Limb (tissue), 2 donors: Measurements from ENCODE around the gene PACRG.
"Not testable (repeated sequence)": the region's sequence is repeated elsewhere in the genome, so short reads cannot be mapped to it uniquely, and the experiment has no call there.

Experiments used
- DNase-seq, 2 donors: peaks; one replicate each; pipeline ENCODE4 v3.0.0-alpha.2; 2016; ENCODE audit errors: extremely low spot score in 2 of 2

The PACRG gene

DNA sequence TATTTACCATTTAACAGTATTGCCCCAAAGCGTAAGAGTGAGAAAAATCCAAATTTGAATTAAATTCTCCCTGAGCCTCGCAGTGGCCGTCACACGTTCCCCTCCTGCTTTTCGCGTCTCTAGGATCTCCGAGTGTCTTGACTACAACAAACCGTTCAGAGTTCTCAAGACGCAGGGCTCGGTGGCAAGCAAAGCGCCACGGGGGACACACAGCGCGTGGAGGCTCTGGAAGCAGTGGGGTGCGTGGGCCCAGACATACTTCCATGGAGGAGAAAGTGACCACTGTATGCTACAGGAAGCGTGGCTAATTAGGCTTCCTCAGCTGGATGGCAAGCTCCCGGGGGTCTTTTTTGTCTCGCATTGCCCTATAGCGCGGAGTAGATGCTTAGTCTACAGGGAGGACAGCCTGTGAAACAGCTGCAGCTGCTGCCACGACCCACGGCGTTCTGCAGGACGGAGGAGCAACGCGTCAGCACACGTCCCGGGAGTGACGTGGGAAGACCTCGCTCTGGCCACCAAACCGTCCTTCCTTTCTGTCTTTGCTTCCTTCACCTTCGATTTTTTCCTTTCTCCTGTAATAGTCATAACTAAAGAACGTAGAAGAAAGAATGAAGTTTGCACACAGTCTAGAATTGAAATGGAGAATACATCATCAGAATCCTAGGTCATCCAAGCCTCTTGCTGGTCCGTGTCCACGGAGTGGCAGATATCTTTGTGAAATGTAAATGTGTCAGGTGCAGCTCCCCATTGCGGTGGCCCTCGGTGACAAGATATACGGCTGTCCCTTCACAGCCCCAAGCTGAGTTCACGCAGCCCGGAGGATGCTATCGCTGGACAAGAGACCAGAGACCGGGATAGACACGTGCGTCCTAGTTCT, 582.6 kb downstream of the PACRG start:
- no peak for DNase-seq

DNA sequence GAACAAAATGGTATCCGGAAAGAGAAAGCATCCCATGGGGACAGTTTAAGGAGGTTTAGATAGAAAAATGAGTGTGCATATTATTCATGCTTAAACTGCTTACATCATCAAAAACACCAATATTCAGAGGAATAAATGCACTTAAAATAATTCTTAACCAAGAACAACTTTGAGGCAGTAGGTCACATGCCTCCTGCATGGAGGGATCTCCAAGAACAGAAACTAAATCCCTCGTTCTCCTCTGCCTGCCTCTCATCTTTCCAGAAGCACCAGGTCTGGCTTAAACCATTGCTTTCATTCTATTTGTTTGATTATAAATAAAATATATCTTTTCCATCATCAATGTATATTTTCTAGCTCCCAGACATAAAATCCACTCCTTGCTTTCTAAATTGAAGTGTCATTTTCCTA, 583.2 kb downstream of the PACRG start:
- DNase-seq = no peak

DNA sequence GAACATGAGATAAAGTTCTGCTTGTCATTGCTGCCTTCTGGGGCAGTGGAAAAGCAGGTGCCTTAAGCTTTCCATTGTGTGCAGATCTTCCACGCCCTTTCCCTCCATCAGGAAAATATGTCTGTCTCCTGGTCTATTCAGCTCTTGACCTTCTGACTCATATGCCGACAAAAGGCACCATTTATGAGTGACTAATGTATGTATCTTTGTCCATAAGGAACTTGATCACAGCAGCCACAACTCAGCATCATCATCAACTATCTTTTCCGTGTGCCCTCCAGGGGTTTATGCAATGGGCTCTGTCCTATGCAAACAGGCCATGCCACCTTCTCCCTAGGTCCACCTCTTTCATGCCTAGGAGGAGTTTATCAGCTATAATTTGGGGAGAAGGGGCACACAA, 584.1 kb downstream of the PACRG start:
- DNase-seq = no peak

DNA sequence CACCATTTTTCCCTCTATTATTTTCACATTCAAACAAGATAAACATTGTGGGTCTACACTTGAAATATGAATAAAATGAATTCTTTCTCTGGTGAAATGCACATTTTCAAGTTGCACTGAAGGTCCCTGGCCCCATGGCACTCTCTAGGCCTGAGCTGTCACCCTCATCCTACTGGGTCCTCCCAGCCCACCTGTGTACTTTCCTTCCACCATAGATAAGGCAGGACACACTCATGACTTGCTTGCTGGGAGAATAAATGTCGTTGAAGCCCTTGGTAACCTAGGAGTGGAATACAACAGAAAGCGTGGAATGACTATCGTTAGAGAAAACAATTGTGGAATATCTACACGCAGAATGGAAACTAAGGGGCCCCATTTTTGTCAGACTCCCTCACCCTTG, 585.8 kb downstream of the PACRG start:
- DNase-seq = no peak

DNA sequence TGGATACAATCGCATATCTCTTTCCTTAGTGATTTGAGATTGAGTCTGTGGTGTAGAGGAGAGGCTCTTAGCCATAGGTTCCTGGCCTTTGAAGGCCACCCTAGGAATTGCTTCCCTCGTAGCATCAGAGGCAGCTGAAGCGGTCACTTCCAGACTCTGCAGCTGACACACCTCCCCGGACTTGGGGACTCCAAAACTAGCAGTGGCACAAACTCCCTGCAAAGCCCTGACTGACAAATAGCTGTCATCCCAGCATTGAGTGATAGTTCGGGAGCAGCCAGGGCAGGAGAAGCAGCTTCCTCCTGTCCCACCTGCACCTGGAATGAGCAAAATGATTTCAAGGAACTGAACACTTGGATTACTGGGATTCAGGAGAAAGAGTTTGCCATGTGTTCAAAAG, 586.2 kb downstream of the PACRG start:
- no peak for DNase-seq

DNA sequence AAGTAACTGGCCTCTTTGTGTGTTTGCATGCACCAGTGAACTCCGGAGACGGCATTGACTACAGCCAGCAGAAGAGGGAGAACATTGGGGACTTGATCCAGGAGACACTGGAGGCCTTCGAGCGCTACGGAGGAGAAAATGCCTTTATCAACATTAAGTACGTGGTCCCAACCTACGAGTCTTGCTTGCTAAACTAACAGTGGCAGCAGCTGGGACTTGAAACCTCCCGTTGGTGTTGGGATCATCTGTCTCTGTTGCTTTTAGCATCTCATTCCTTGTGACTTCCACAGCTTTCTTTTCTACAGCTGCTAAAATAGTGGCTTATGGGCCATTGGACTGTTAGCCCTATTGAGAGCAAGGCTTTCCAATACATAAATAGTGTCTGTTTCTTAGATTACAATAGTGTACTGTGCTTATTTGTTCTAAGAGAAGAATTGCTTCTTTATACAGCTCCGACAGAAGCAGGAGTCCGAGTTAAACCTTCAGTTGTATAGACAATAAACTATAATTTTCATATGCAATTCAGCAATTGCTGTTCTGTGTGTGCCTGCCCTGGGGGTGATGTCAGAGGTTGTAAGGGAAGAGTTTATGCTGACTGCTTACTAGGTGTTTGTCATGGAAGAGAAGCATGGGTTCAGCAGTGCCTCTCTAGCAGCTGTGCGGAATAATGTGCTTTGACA, 587.2 kb downstream of the PACRG start:
- DNase-seq = no peak

DNA sequence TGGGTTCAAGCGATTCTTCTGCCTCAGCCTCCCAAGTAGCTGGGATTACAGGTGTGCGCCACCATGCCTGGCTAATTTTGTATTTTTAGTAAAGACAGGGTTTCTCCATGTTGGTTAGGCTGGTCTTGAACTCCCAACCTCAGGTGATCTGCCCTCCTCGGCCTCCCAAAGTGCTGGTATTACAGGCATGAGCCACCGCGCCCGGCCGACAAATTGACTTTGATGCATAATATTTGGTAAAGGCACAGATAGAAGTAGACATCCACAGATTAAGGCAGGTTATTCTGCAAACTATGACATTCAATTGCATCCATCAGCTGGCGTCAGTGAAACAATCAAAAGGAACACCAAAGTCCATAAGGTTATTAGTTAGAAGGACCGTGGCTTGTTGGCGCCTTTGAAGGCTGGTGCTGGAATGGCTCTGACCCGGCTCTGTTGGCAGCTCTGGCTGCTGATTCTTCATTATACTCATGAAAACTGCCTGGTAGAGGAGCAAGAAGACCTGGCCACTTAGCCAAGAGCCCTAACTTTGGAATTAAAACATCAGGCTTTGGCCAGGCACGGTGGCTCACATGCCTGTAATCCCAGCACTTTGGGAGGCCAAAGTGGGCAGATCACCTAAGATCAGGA, 589.2 kb downstream of the PACRG start:
- not testable (repeated sequence) for DNase-seq

DNA sequence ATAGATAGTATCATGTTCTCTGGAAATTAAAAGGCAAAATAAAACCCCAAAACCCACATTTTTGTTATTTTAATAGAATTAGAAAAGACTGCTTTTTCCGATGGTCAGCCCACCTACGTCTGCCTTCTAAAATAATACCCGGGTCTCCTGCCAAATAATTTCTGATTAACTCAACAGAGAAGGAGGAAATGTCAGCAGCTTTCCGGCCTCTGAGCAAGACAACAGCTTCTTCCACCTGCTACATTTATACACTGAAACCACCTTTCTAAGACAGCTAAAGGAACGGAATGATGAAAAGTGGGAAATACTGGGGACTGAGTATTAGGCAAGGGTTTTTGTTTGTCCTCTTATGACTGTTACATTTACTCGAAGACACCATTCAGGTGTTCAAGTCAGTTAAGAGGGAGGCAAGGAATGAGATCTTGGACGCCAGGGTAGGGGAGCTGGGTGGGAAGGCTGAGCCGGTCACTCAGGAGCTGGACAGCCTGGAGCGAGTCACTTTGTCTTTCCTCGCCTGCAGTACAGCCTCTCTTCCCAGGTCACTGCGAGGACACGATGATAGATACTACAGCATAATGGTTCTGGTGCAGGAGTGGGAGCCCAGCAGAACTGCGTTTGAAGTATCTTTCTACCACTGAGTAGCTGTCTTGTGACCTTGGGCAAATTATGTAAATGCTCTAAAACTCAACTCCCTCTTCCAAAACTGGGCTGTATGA, 590.5 kb downstream of the PACRG start:
- no peak for DNase-seq

DNA sequence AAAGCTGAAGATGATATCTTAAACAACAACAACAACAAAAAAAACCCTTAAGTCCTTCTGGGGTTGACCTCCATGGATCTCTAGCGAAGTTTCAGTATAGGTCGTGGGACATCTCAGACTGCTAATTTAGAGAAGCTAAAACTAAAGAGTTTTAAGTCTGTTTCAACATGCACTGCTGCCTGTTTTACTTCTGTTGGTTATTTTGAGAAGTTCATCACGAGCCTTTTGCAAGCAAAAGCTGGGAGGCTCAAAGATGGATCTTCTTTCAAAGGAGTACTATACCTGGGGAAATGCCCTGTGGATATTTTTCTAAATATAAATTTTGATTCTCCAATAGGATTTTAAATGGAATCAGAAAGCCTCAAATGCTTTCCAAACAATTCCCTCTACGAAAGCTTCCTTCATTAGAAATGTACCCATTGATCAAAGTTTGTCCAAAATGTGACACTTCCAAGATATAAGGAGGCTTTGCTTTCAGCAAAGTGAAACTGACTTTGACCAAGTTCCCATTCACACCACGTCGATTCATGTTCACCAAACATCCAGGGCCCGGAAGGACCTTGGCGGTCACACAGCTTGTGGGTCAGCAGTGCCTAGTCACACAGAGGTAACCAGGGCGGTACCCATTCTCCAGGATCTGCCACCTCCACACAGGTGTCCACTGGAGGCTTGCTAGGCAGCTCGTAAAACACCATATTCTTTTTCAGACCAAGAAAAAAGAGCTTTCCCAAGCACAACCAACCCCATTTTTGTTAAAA, 592.0 kb downstream of the PACRG start:
- no peak for DNase-seq

DNA sequence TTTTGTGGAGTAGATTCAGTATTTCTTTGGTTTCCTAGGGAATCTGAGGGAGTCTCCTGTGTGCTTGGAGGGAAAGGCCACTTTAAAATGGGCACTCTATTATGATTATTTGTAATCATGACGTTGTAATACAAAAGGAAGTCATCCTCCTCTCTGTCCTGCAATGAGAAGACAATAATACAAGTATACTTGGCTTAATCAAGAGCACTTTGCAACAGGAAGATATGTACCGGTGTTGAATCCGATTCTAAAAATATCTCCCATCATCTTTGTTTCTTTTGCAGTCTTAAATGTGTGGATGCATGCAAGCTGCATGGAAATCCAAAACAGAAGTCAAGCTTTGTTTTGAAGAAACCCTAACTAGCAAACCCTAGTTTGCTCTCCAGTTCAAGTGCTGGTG, 592.6 kb downstream of the PACRG start:
- DNase-seq = no peak

DNA sequence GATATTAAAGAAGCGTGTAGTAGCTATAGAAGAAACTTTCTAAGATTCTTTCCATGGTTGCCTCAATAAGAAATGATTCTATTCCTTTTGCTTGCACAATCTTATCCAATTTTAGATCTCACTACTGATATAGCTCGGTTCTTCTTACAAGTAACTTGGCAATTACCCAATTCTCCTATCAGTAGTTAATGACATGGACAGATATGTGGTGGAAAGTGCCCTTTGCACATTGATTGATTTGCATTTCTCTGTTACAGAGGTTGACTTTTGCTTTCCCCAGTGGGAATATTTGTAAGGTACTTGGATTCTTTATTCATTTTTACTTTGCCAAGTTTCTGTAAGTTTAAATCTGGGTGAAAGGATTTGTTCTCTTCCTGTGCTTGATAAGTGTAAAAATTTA, 593.0 kb downstream of the PACRG start:
- no peak for DNase-seq

DNA sequence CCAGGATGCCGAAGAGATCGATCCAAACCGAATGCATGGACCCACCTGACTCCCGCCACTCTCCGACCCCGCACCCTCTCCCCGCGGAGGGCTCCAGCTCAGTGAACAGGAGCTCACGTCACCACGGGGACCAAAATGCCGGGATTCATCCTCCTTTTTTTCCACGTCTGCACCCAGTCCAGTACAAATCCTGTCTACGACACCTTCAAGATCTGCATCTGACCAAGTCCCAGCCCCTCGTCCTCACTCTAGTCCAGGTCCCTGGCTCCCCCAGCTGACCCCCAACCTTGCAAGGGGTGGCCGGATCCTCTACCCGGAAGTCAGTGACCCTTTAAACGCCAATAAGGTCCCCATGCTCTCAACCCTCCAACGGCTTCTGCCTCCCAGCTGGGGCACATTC, 593.9 kb downstream of the PACRG start:
- DNase-seq = no peak

DNA sequence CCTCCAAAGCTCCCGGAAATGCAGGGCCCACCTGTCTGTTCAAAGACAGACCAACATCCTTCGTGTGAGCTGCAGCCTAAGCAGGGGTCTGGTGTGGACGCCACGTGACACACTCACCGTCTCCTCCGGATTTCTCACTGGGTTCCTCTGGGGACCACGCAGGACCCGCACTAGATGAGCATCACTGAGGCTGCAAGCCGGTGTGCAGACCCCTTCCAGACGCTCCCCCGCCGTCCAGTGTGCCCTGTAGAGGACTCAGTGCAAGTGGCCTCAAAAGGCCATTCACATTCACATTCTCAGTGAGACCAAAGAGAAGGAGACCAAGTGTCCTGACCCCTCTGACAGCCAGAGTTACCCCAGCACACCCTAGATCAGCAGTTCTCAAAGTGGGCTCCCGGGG, 595.5 kb downstream of the PACRG start:
- no peak for DNase-seq

DNA sequence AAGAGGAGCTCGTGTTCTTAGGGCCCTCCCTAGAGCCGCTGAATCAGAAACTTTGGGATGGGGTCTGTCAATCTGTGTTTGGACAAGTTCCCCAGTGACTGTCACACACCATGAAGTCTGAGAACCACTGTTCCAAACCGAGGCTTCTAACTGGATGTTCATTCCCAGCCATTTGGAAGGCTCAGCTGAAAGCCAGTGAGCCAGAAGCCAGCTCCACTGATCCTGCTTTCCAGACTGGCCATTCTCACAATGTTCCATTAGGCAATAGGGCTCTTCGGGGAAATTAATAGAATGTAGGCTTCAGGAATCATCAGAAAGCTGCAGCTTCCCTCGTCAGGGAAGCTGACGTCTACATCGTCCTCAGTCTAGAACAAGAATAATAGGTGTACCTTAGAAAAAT, 595.9 kb downstream of the PACRG start:
- no peak for DNase-seq

DNA sequence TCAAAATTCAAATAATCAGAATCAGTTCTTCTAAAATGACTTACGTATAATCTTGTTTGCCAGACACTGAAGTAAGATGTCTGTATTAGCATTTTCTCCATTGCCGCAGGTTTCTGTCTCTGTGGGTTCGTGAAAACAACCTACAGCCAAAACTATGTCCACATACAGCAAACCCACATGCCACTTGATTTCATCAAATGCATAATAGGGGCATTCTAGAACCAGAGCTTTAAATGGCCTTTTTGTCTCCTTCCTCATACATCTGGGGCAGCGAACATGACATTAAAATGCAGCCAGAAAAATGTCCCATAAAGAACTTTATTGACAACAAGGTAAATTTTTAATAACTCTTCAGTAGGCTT, 596.5 kb downstream of the PACRG start:
- no peak for DNase-seq

DNA sequence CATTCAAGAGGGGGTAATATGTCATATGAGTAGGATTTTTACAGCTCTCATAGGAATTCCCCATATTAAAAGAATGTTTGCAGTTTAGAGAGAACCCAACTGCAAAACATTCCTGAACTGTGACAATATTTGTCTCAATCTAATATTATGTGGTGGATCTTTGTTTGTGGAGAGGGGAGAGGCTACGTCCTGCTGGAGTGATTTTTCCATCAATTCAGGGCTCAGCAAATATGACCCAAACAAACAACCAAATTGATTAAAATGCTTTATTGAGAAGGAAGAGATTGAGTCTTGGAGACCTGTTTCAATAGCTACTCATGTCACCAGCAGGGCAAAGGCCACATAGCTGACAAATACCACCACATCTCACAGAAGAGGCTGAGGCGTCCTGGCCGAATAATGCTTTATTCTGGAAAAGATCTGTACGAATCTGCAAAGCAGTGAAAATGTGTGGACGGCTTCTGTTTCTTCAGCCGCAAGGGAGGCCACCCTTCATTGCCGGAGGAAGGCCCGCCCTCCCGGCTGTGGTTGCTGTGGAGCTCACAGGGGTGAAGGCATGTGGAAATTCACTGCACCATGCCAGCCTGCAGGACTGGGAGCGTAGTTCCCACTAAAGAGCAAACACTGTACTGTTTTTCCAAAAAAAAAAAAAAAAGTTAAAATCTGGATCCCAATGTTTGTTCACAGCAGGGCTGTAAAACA, 597.1 kb downstream of the PACRG start:
- peak in 1 of 2 donors; percentile 68 for DNase-seq

DNA sequence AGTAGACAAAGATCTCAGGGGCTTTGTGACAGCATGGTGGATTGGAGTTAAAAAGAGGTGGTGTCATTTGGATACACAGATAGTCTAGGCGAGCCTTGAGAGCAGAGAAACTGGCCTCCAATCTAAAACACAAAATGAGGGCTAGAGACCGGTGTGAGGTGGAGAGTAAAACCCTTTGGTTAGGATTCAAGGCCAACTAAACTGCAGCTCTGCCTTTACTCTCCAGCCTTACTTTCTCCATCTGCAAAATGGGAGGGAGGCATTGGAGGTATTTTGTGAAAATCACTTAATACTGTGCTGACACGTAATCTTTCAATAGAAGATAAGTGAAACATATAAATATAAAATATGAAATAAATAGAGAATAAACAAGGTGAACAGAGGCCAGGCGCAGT, 597.6 kb downstream of the PACRG start:
- DNase-seq = no peak

DNA sequence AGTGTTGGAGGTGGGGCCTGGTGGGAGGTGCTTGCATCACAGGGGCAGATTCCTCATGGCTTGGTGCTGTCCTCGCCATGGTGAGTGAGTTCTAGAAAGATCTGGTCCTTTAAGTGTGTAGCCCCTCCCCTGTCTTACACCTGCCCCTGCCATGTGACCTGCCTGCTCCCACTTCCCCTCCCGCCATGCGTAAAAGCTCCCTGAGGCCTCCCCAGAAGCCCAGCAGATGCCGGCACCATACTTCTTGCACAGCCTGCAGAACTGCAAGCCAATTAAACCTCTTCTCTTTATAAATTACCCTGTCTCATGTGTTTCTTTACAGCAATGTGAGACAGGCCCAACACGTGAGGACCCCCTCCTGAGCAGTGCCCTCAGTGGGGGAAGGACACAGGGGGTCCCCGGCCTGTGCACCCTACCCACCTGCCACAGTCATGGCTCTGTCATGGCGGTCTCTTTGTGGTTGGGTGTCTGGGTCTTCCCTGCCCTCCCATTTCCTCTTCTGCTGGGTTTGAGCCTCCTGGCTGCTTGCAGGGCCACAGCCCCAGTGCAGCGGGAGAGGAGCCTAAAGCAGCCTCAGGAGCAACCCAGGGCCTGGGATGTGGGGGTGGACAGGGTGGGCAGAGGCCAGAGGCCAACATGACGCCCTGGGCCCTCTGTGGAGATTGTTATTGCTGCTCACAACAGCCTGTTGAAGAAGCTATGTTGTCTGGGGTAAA, 599.5 kb downstream of the PACRG start:
- DNase-seq = no peak

DNA sequence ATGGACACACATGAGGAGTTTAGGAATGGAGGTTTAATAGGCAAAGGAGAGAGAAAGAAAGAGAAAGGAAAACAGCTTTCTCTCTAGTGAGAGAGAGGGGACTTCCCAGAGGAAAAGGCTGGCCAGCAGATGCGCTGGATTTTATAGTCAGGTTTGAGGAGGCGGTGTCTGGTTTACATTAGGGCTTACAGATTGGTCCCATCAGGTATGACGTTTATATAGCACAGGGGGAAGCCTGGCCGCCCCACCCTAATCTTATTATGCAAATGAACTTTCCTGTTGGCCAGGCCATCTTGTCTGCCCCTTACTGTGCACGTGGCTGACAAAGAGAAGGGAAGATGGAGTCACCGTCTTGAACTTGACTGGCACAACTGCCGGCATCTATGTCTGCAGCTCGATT, 600.1 kb downstream of the PACRG start:
- DNase-seq = no peak

DNA sequence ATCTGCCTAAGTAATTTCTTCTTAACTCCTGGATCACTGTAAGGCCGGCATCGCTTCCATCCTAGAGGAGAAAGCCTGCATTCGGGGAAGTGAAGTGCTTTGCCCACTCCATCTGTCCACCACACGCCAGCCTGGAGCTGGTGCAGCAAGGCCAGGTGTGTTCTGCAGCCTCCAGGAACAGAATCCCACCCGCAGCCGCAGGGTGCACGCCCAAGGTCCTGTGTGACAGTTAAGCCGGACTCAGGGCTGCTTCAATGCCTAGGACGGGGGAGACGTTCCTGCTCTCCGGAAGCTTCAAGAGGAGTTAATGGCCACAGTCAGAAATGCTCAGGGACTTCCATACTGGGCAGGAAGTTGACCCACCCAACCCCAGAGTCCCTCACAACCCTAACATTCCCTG, 600.6 kb downstream of the PACRG start:
- DNase-seq = no peak
